ENCODE results near the gene TNFRSF8.
"Not testable (repeated sequence)": the region's sequence is repeated elsewhere in the genome, so short reads cannot be mapped to it uniquely, and the experiment has no call there.

The TNFRSF8 gene

GRCh38 chr1:12063141-12064072, at the start of gene TNFRSF8:
TSS of gene TNFRSF8 (plus strand) at chr1:12063303. CDS start at chr1:12063599, 296 bp downstream.
- peak in 1 of 51 donors; percentile 2 for DNase-seq

- DNase-seq, result no peak
These were observed 48.7 kb upstream of the TNFRSF8 start for GRCh38 chr1:12014141-12014991.

GRCh38 chr1:12015001-12015491, 48.1 kb upstream of the TNFRSF8 start:
- DNase-seq, result no peak

- no peak for DNase-seq
These were observed 47.6 kb upstream of the TNFRSF8 start for GRCh38 chr1:12015499-12015898.

- DNase-seq, result no peak
These were observed 46.9 kb upstream of the TNFRSF8 start for GRCh38 chr1:12016182-12016581.

- DNase-seq, result peak in 3 of 51 donors; percentile 18 to 37 (median 28)
These were observed 43.1 kb upstream of the TNFRSF8 start for GRCh38 chr1:12019858-12020509.

- no peak for DNase-seq
These were observed 41.5 kb upstream of the TNFRSF8 start for GRCh38 chr1:12021616-12022015.

- no peak for DNase-seq
These were observed 41.1 kb upstream of the TNFRSF8 start for GRCh38 chr1:12022036-12022435.

- no peak for DNase-seq
These were observed 36.5 kb upstream of the TNFRSF8 start for GRCh38 chr1:12026586-12026985.

GRCh38 chr1:12028248-12028647, 34.9 kb upstream of the TNFRSF8 start:
- no peak for DNase-seq

- no peak for DNase-seq
These were observed 34.1 kb upstream of the TNFRSF8 start for GRCh38 chr1:12028957-12029511.

GRCh38 chr1:12029720-12030339, 33.3 kb upstream of the TNFRSF8 start:
- DNase-seq, result no peak

GRCh38 chr1:12031039-12031980, 31.8 kb upstream of the TNFRSF8 start:
- DNase-seq, result peak in 13 of 51 donors; percentile 3 to 40 (median 20)

GRCh38 chr1:12032161-12032621, 30.9 kb upstream of the TNFRSF8 start:
- DNase-seq, result no peak

GRCh38 chr1:12033441-12033840, 29.7 kb upstream of the TNFRSF8 start:
- not testable (repeated sequence) for DNase-seq

GRCh38 chr1:12034381-12034801, 28.7 kb upstream of the TNFRSF8 start:
- DNase-seq, result peak in 17 of 51 donors; percentile 6 to 36 (median 14)

GRCh38 chr1:12035312-12035711, 27.8 kb upstream of the TNFRSF8 start:
- DNase-seq, result no peak

- DNase-seq, result peak in 1 of 51 donors; percentile 24
These were observed 25.4 kb upstream of the TNFRSF8 start for GRCh38 chr1:12037486-12038355.
